HG02642 (cell line): ENCODE data around the gene SOX13.

Experiments used
- ATAC-seq: cut with Tn5 transposase; IDR thresholded peaks from one replicate; pipeline ENCODE4 v1.9.1; 2021; ENCODE audit warnings: mild to moderate bottlenecking; ENCODE audit not compliant: unreplicated experiment, poor library complexity

SOX13 gene

DNA sequence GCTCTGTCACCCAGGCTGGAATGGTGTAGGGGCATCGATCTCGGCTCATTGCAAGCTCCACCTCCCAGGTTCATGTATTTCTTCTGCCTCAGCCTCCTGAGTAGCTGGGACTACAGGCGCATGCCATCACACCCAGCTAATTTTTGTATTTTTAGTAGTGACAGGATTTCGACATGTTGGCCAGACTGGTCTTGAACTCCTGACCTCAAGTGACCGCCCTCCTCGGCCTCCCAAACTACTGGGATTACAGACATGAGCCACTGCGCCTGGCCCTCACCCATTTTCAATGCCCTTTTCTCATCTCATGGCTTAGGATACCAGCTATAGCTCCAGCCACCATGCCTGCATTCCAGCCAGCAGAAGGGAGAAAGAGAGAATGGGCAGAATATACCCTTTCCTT lies 12.9 kb upstream of the SOX13 start:
- no peak for ATAC-seq

DNA sequence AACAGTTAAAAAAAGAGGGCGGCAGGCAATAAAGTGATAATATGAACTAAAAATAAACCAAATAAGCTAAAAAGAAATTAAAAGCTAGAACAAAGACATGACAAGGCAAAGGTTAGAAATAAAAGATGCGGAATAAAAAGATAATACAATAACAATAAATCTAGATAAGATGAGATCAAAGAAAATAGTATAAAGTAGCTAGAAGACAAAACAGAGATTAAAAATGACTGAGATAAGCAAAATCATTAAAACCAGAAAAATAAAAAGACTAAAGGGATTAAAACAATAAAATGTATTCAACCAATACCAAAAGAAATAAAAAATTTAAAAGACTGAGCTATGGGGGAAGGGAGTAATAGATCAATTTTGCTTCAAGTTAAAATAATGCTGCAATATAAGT lies 10.8 kb upstream of the SOX13 start:
- no peak for ATAC-seq

DNA sequence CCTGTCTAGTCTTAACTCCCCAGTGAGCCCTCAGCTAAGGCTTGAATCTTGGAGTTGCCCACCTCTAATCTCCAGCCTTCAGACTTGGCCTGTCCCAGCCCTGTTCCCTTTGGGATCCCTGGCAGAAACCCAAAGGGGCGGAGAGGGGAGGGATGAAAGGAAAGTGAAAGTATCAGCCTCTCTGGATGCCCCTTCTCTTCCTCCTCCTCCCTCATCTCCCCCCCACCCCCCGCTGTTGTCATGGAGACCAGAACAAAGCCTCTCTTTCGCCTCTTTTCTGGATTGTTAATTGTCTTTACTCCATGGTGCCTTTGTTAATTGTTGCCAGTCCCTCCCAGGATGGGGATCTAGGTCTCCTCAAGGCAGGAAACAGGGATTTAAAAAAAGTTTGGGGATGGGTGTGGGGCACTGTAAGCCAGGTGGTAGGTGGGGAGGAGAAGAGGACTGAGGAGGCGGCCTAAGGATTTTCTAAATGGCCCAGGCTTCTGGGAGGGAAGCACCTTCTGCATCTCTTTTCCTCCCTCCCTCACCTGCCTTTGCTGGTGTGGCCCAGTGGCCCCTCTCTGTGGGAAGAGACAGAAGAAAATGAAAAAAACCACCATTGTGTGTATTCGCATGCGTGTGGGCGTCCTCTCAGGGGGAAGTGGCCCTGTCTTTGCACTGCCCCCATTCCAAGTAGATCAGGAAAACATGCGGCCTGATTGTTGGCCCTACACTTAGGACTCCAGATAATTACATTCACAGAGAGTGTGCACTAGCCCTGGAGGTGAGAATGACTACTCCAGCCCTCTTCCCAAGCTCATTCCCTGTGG lies 7.5 kb upstream of the SOX13 start:
- no peak for ATAC-seq

DNA sequence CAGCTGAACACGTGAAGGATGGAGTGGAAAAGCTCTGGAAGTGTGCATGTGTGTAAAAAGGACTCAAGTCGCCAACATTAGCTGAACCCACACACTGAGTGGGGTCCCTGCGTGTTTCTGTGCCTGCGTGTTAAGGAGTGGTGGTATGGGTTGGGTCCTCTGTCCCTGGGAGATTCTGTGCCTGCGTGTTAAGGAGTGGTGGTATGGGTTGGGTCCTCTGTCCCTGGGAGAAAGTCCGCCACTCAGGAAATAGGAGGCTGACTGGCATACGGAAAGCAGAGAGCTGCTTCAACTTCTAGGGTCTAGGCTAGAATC lies 7.0 kb upstream of the SOX13 start:
- no peak for ATAC-seq

DNA sequence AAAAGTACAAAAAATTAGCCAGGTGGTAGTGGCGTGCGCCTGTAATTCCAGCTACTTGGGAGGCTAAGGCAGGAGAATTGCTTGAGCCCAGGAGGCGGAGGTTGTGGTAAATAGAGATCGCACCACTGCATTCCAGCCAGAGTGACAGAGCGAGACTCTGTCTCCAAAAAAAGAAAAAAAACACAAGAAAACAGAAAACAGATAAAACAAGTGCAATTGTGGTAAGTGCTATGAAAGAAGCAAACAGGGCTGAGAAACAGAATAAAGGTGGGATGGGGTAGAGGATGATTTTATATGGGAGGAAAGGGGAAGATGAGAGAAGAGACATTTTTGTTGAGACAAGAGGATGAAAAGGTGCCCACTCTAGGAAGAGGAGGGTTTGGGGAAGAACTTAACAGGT lies 5.0 kb upstream of the SOX13 start:
- ATAC-seq = no peak

DNA sequence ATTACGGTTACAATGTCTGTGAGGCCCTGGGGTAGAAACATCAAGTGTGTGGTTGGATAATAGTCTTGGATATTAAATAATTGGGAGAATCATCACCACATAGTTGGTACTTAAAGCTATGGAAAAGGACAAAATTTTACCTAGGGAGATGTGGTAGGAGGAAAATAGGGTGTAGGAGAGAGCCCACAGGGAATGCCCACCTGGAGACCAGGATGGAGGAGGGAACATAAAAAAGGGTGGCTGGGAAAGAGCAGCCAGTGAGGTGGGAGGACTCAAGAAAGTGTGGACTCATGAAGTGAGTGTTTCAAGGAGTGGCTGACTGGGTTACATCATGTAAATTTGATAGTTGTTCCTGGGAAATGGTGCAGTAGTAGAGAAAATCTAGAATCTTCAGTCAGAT lies 3.0 kb upstream of the SOX13 start:
- ATAC-seq = no peak

DNA sequence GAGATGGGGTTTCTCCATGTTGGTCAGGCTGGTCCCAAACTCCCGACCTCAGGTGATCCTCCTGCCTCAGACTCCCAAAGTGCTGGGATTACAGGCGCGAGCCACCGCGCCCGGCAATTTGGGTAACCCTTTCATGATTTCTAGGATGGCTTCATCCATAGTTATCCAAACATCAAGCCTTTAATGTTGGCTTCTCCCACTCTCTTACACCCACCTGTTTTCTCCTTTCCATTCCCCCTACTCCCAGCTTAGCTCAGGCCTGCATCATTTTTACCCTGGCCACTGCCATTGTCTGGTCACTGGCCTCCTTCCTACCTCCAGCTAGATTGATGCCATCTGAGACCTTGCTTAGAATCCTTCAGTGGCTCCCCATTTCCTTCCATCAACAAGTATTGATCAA lies 2.0 kb upstream of the SOX13 start:
- ATAC-seq = no peak

DNA sequence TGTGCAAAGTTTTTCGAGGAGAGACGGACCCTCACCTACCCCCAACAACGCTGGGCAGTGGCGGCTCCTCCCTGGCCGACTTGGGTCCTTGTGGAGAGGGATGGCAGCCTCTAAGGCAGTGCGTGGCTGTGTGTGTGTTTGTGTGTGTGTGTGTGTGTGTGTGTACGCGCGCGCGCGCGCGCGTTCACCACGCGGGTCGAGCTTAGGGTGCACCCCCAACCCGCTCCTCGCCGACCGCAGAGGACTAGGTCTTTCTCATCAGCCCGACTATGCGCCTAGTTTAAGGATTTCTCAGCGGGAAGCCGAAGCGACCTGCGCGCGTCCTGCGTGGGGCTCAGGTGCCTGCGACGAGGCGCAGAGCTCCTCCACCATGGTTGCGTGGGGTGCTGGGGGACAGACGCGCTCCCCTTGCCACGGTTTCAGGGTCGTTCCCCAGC lies 940 bp downstream of the SOX13 start:
- no peak for ATAC-seq

DNA sequence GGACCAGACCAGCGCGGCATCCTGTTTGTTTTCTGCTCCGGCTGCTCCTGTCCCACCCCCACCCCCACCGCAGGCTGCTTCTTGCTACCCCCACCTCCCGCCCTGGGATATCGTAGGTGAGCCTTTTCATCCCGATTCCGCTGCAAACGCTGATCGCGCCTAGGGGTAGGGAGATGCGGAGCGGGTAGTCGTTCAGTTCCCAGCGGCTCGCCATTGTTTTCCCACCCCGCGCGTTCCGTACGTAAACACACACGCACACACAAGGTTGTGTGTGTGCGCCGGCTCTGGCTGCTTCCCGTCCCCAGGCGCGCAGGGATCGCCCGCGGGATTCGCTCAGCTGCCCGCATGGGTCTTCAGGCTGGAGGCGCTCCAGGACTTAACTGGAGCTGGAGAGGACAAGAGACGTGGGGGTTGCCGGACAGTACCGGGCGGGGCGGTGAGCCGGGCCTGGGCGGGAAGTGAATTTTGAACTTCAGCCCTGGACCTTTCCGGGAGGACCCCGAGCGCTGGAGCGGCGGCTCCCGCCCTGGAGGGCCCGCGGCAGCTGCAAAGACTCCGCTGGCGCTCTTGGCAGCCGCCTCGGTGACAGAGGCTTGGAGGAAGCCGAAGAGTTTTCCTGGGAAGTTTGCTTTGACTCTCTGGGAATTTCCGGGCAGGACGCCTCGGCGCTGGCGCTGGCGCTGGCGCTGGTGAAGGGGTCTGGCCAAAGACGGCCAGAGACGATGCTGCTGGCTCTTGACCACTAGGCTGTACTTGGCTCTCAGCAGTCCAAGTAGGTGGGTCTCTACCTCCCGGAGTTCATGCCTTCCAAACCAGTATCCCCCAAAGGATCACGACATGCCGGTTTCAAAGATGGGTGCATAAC lies 1.6 kb downstream of the SOX13 start:
- ATAC-seq = no peak

DNA sequence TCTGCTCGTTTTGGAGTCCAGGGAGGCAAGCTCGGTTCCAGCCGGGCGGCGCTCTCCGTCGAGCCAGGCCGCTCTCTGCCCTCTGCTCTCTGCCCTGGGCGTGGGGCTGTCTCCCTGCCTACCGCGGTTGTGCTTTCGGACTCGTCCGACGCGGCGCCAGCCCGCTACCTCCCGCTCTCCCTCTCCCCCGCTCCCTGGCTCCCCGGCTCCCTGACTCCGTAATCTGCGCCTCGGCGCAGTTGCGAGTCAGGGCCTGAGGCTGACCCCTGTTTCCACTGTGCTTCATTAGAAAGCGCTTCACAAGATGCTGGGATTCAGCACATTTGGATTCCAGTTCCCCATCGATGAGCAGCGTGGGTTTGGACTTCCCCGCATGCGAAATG lies 2.2 kb downstream of the SOX13 start:
- no peak for ATAC-seq

DNA sequence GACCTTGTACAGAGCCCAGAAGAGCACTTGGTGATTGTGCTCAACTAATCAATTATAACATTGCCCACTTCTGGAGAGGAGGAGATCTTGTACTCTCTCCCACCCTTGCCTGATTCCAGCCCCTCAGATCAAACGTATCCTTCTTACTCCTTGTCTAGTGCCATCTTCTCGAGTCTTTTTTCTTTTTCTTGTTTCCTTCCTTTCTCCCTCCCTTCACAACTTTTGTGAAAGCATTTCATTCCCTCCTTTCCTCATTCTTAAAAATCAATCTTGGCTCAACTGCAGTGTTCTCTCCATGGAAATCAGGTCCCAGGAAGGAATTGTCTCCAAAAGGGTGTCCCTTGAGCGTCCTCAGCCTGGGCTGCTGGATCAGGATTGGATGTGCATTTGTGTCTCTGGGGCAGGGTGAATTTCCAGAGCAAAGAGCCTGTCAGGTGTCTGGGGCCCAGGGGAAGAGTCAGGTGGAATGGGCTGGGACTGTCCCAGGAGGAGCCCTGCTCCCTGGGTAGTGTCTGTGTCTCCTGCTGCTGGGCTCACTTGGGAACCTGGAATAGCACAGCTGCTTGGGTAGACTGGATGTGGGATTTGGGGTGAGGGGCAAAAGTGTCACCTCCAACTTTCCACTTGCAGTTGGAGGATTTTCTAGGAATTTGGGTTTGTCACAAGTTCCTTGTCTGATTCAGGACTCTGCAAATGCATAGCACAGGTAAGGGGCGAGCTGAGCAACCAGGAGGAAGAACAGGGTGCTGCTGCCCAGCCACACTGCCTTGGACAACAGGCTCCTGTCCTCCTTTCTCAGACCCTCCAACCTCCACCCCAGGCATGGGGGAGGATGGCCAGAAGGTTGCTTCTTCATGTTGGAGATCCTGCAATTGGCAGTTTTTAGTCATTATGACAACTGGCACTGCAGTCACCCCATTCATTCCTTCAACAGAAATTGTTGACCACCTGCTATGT lies 3.3 kb downstream of the SOX13 start:
- ATAC-seq = no peak

DNA sequence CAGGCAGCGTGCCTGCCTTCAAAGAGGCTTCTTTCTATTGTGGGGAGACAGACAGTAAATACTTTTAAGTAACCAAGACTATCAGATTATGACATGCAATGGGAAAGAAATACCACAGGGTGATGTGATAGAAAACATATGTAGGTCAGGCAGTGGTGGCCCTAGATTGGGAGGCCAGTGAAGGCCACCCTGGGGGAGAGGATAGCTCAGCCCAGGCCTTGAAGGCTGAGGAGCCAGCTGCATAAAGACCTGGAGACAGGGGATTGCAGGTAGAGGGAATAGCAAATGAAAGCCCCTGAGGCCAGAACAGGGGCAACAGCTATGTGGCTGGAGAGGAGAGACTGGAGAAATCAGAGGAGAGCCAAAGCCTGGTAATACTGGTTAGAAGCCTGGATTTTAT lies 4.0 kb downstream of the SOX13 start:
- no peak for ATAC-seq

DNA sequence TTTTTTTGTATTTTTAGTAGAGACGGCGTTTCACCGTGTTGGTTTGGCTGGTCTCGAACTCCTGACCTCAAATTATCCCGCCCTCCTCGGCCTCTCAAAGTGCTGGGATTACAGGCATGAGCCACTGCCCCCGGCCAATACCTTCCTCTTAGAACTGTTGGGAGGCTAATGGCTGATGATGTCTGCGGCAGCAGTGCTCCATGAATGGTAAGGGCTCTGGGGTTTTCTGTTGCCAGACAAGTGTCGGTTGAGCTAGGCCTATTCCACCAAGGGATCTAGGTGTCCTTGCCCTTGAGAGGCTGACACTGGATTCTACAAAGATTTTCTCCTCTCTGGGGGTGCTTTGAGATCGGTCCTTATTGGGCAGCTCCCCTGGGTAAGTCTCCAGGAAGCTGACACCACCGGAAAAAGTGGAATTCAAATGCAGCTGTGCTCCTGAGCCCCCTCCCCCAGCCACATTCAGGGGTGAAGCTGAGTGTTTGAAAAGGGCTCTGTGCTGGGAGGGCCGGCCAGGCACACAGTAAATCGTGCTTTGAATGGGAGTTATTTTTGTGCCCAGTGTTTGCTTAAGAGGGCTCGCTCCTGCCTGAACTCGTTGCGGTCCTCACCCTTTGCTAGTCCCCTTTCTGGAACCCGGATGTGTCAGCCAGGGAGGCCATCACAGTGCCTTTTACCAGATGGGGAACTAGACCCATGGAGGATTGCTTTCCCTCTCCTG lies 5.2 kb downstream of the SOX13 start:
- no peak for ATAC-seq

DNA sequence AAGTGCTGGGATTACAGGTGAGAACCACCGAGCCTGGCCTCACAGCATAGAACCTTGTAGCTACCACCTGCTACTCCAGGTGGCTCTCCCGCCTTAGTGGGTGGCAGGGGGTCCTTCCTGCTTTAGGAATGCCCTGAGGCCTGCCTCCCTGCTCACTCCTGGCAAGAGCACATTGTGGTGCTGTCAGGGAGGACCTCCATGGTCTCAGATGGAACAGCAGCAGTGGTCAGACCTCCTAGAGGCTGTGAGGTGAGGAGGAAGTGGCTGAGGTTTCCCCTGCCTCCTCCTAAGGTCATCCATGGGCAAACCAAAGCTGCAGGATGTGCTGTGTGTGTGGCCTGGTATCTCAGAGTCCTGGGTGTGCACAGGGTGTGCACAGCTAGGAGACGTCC lies 6.7 kb downstream of the SOX13 start:
- no peak for ATAC-seq

DNA sequence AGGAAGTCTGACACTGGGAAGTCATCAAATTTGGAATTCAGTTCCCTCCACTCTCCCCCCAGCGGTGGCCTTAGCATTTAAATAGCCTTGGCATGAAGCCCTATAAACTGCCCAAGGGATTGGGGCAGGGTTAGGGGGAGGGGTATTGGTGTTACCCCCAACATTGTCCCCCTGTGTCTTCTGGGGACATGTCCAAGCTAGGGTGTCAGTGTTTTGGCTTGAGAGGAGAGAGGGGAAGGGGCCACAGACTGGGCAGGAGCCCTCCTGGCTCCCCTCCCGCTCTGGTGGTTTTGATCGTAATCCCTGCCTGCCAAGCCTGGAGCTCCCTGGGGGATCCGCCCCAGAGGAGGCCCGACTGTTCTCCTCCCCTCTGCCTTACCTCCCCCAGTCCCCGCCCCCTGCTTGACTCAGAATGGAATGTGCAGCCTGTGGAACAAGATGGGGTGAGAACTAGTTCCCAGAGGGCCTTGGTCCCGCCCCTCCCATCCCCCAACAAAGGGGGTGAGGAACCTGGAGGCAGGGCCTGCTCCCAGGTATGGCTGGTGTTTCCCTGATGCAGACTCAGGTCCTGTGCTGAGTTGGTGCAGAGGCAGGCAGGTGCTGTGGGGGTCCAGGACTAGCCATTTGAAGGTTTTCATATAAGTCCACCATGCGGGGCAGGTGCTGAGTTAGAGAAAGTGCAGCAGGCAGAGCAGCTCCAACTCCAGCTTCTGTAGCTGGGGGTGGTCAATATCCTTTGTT lies 7.4 kb downstream of the SOX13 start:
- no peak for ATAC-seq

DNA sequence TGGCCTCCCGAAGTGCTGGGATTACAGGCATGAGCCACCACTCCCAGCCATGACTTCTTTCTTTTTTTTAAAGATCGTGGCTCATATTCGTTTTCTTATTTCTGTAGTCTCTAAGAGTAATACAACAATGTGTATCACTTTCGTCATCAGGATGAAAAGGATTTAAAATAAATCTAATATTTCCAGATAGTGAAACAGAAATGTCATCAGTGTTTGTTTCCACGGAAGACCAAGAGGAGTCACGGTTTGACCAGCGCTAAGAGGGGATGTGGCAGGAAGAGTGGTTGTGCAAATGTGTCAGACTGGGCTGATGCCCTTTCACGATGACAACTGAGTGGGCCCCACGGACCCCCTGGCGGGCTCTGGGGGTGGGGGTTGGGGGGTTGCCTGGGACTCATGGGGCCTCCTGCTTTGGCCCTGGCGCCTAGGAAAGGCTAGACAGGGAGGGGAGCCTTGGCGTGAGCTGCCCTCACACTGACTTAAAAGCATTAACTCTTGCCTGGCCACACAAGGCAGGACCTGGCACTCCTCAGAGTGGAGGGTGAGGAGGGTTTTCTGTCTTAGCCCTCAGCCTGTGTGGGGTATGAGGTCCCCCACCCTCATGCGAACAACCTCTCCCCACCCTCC lies 8.4 kb downstream of the SOX13 start:
- ATAC-seq = no peak

DNA sequence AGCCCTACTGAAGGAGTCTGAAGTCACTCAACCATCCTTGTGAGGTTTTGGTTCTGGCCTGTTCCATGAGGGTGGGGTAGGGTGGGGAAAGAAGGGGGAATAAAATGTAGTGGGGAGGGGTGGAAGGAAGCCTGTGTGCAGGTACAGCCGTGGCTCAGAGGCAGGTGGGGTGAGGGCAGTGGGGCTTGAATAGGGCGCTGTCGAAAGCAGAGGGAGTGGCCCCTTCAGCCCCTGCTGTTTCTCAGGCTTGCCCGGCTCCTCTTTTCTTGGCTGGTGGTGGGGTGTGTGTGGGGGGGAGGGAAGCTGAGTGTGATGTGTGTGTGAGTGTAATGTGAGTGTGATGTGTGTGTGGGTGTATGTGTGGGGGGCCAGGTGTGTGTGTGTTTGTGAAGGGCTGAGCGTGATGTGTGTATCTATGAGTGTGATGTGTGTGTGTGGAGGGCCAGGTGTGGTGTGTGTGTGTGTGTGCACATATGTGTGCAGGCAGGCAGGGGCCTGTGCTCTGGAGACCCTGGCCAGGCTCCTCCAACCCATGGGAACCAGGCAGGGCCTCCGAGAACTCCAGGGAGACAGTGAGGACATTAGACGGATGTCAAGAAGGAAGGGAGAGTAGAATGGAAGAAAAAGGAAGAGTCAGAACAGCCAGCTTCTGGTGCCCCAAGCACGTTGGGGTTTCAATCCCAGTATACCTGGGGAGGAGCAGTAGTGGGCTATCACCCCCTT lies 9.0 kb downstream of the SOX13 start:
- no peak for ATAC-seq

DNA sequence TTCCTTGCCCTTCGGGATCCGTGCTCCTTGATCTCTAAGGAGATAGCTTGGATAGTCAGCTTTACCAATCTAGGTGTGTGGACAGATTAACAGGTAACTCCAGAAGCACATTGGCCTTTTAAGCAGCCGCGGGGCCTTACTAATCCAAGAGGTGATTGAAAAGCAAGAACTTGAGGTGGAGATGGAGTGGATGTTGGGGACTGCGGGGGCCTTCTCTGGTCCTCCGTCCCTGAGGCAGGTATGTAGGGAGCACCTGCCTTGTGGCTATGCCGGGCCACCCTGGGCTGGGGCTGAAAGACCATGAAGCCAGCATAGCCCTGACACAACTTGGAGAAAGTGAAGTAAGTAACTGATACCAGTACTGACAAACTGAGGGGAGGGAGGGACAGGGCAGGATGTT lies 10.6 kb downstream of the SOX13 start:
- ATAC-seq = no peak
